CD14-positive monocyte (primary cell): ENCODE data around the gene DNMT3L. TPM values are rescaled to one million over a fixed set of nuclear protein-coding genes. Genes with fewer than 3 reads are reported as not detected.

ENCODE experiments used
- DNase-seq, 3 donors: peaks; one replicate each; pipeline ENCODE4 v3.0.0-alpha.2; 2011 to 2022
- H2AFZ ChIP-seq: 2 replicates; pipeline ENCODE4 v1.6.0; 2012; ENCODE audit warnings: mild to moderate bottlenecking, low read depth, low read length, inconsistent platforms; ENCODE audit not compliant: insufficient read depth, poor library complexity, severe bottlenecking
- H3K27ac ChIP-seq, 2 donors: 1 replicate in 1 of 2; 2 replicates in 1 of 2; pipeline ENCODE4 v1.5.1; 2012 to 2013; ENCODE audit warnings: low read length in 2 of 2, control low read depth in 1 of 2, inconsistent platforms in 1 of 2, low read depth in 1 of 2, mild to moderate bottlenecking in 1 of 2
- H3K27me3 ChIP-seq, 2 donors: one replicate each; pipeline versions ENCODE4 v1.6.0 to v1.6.1; 2011 to 2013; ENCODE audit warnings: low read length in 2 of 2; ENCODE audit not compliant: control insufficient read depth in 2 of 2, insufficient read depth in 2 of 2
- H3K36me3 ChIP-seq, 2 donors: replicated peaks in 1 of 2; 1 replicate in 1 of 2; 2 replicates in 1 of 2; pipeline versions ENCODE4 v1.5.1 to v1.6.1; 2012 to 2013; ENCODE audit warnings: low read length in 2 of 2, control low read depth in 1 of 2, inconsistent platforms in 1 of 2, mild to moderate bottlenecking in 1 of 2; ENCODE audit not compliant: insufficient read depth in 2 of 2, control insufficient read depth in 1 of 2
- H3K4me1 ChIP-seq, 2 donors: 1 replicate in 1 of 2; 2 replicates in 1 of 2; pipeline versions ENCODE4 v1.5.1 to v1.6.1; 2012 to 2013; ENCODE audit warnings: low read length in 2 of 2, control low read depth in 1 of 2, inconsistent platforms in 1 of 2, mild to moderate bottlenecking in 1 of 2, moderate library complexity in 1 of 2; ENCODE audit not compliant: insufficient read depth in 2 of 2, control insufficient read depth in 1 of 2
- H3K4me2 ChIP-seq: replicated peaks from 2 replicates; pipeline ENCODE3; 2012; ENCODE audit warnings: low read length, moderate library complexity, mild to moderate bottlenecking; ENCODE audit not compliant: poor library complexity, severe bottlenecking; ENCODE audit errors: extremely low read depth
- H3K4me3 ChIP-seq, 3 experiments: fragments of 200-600 bp in 1 of 3; sonication (generic) in 1 of 3; replicated peaks in 1 of 3; 1 replicate in 2 of 3; 2 replicates in 1 of 3; pipeline ENCODE4 v1.5.1; 2011 to 2013; ENCODE audit warnings: low read length in 3 of 3, mild to moderate bottlenecking in 3 of 3, control low read depth in 2 of 3, low read depth in 2 of 3, inconsistent platforms in 1 of 3, moderate library complexity in 1 of 3
- H3K79me2 ChIP-seq: 2 replicates; pipeline ENCODE4 v1.6.0; 2012; ENCODE audit warnings: mild to moderate bottlenecking, control low read depth, inconsistent platforms, low read length, moderate library complexity; ENCODE audit not compliant: insufficient read depth
- H3K9ac ChIP-seq: 2 replicates; pipeline ENCODE4 v1.6.0; 2017; ENCODE audit warnings: low read length, mild to moderate bottlenecking; ENCODE audit not compliant: insufficient read depth, poor library complexity, severe bottlenecking
- H3K9me3 ChIP-seq, 2 donors: replicated peaks in 1 of 2; 1 replicate in 1 of 2; 2 replicates in 1 of 2; pipeline versions ENCODE4 v1.5.1 to v1.6.1; 2012 to 2013; ENCODE audit warnings: low read length in 2 of 2, control low read depth in 1 of 2; ENCODE audit not compliant: control insufficient read depth in 1 of 2, insufficient read depth in 1 of 2
- H4K20me1 ChIP-seq: 2 replicates; pipeline ENCODE4 v1.6.0; 2012; ENCODE audit warnings: mild to moderate bottlenecking, low read length, control low read depth, moderate library complexity; ENCODE audit not compliant: insufficient read depth
- H3K27ac Mint-ChIP-seq, 7 donors: one replicate each; pipeline ENCODE4 v1.8.0; 2020; ENCODE audit warnings: mild to moderate bottlenecking in 7 of 7, mixed read lengths in 7 of 7, moderate library complexity in 6 of 7, inconsistent platforms in 2 of 7
- H3K27me3 Mint-ChIP-seq, 3 donors: one replicate each; pipeline ENCODE4 v1.8.0; 2021 to 2022; ENCODE audit warnings: low read depth in 3 of 3, mild to moderate bottlenecking in 3 of 3, mixed read lengths in 3 of 3, moderate library complexity in 3 of 3, inconsistent platforms in 1 of 3
- H3K36me3 Mint-ChIP-seq, 2 donors: one replicate each; pipeline ENCODE4 v1.8.0; 2020; ENCODE audit warnings: mixed read lengths in 2 of 2, inconsistent platforms in 1 of 2, mild to moderate bottlenecking in 1 of 2
- H3K4me1 Mint-ChIP-seq: one replicate; pipeline ENCODE4 v1.8.0; 2020; ENCODE audit warnings: mild to moderate bottlenecking, mixed read lengths
- H3K4me3 Mint-ChIP-seq, 2 donors: one replicate each; pipeline ENCODE4 v1.8.0; 2020; ENCODE audit warnings: mild to moderate bottlenecking in 2 of 2, mixed read lengths in 2 of 2, moderate library complexity in 1 of 2
- H3K9me3 Mint-ChIP-seq, 7 donors: one replicate each; pipeline ENCODE4 v1.8.0; 2020 to 2022; ENCODE audit warnings: mixed read lengths in 7 of 7, mild to moderate bottlenecking in 6 of 7, moderate library complexity in 6 of 7, inconsistent platforms in 2 of 7
- CTCF ChIP-seq: fragments of 200-600 bp; IDR thresholded peaks from one replicate; pipeline ENCODE4 v1.8.0; 2022; ENCODE audit warnings: antibody characterized with exemption, mild to moderate bottlenecking
- WGBS: methylation state at CpG from one replicate; pipeline ENCODE4 v1.1.5; 2013; ENCODE audit warnings: missing lambda C conversion rate; ENCODE audit not compliant: insufficient coverage; 5-methylcytosine and 5-hydroxymethylcytosine counted together
- intact Hi-C, 2 donors: fragments of 100-400 bp; cut with micrococcal nuclease; formaldehyde crosslinking; loops; one replicate each; pipeline versions ENCODE4 v1.15.0 to v1.15.1; 2023
- polyA plus RNA-seq, 3 donors: library from polyadenylated mRNA; depleted of rRNA in 1 of 3; unstranded in 2 of 3; stranded (reverse) in 1 of 3; fragments of 300-500 nt in 2 of 3; fragments of >200 nt in 1 of 3; fragmentation: Illumina TruSeq in 2 of 3; gene quantifications; 1 replicate in 2 of 3; 2 replicates in 1 of 3; pipeline ENCODE4 v1.2.3, GENCODE V29; 2012 to 2021

Gene DNMT3L
- polyA plus RNA-seq, 3 donors = not detected

DNA sequence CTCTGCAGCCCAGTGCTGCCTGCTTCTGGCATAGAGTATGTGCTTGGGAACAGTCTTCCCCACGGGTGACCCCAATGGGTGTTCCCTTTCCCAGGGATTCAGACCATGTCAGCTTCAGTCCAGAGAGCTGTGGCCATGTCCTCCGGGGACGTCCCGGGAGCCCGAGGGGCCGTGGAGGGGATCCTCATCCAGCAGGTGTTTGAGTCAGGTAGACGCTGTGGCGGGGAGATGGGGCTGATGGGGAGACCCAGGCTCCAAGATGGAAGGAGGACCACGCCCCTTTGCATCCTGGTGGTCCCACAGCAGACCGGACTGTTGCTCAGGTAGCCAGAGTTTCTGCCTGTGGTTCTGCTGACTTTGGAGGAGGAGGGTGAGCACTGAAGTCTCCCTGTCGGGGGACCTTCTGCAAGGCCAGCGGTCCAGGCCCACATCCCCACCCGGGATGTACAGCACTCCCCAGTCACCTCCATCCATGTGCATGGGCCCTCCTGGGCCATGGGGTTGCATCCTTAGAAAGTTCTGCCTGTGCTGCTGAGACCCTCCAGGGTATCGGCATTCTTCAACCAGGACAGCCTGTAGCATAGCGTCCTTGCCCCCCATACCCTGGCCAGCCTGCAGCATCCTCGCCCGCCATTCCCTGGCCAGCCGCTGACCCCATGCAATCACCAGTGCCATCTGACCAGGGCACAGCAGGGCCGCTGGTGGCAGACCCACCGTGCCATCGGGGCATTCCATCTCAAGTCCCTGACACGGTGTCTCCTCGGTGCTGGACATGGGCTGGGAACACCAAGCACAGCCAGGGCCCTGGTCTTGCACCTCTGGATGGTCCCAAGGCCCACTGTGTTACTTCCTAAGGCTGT, 26.8 kb upstream of the DNMT3L start:
- H3K27ac Mint-ChIP-seq = peak overlapping the region in 1 of 7 donors; percentile 31
- Histone ChIP-seq H3K4me3 (no peak overlapping the region), H4K20me1 (no peaks in the 10 kb centered on the region), H3K27ac (no peak overlapping the region), H3K4me2 (no peak overlapping the region), H2AFZ (no peak overlapping the region), H3K79me2 (no peaks in the 10 kb centered on the region), H3K27me3 (peaks cover 0 to 3% of the 10 kb centered on the region in 2 donors), H3K9ac (no peak overlapping the region), H3K9me3 (no peaks in the 10 kb centered on the region), H3K36me3 (no peaks in the 10 kb centered on the region), H3K4me1 (no peaks in the 10 kb centered on the region)
- peaks cover 8 to 34% (median 11%) of the 10 kb centered on the region in 3 donors for H3K27me3 Mint-ChIP-seq
- peaks cover 3% of the 10 kb centered on the region for H3K4me1 Mint-ChIP-seq
- WGBS = 95% methylated on average over 23 of the region's 23 CpGs
- intact Hi-C loops = no loop called here
- no peak overlapping the region for H3K4me3 Mint-ChIP-seq
- DNase-seq = no peak
- TF ChIP-seq CTCF = no peak
- H3K36me3 Mint-ChIP-seq = no peaks in the 10 kb centered on the region
- H3K9me3 Mint-ChIP-seq = peaks cover 0 to 6% (median 0%) of the 10 kb centered on the region in 7 donors

GRCh38 chr21:44286716-44287632, 25.3 kb upstream of the DNMT3L start:
- no peak overlapping the region for H2AFZ ChIP-seq
- H3K36me3 Mint-ChIP-seq = no peaks in the 10 kb centered on the region
- H3K4me1 ChIP-seq = no peaks in the 10 kb centered on the region
- H3K4me2 ChIP-seq = no peak overlapping the region
- H3K9ac ChIP-seq = no peak overlapping the region
- intact Hi-C loops = no loop called here
- H3K4me3 ChIP-seq = no peak overlapping the region
- H3K27me3 Mint-ChIP-seq = peaks cover 10 to 43% (median 11%) of the 10 kb centered on the region in 3 donors
- no peak for TF ChIP-seq CTCF
- 81% methylated on average over 31 of the region's 31 CpGs for WGBS
- no peak overlapping the region for H3K4me3 Mint-ChIP-seq
- peaks cover 0 to 6% (median 0%) of the 10 kb centered on the region in 7 donors for H3K9me3 Mint-ChIP-seq
- H4K20me1 ChIP-seq = no peaks in the 10 kb centered on the region
- no peak overlapping the region for H3K27ac ChIP-seq
- peaks cover 12% of the 10 kb centered on the region for H3K4me1 Mint-ChIP-seq
- no peaks in the 10 kb centered on the region for H3K36me3 ChIP-seq
- DNase-seq = no peak
- H3K27me3 ChIP-seq = peaks cover 0 to 3% of the 10 kb centered on the region in 2 donors
- no peaks in the 10 kb centered on the region for H3K9me3 ChIP-seq
- H3K79me2 ChIP-seq = no peaks in the 10 kb centered on the region
- H3K27ac Mint-ChIP-seq = no peak overlapping the region
